Neuron (in vitro differentiated cells): ENCODE data around the gene NABP2.
"Not testable (repeated sequence)": the region's sequence is repeated elsewhere in the genome, so short reads cannot be mapped to it uniquely, and the experiment has no call there.

Source experiments
- H2AFZ ChIP-seq: one replicate; pipeline ENCODE4 v1.6.1; 2013; ENCODE audit warnings: low read depth, mild to moderate bottlenecking, inconsistent platforms, low read length, moderate library complexity
- H3K27me3 ChIP-seq: one replicate; pipeline ENCODE4 v1.6.1; 2013; ENCODE audit warnings: low read length; ENCODE audit not compliant: insufficient read depth
- H3K36me3 ChIP-seq: one replicate; pipeline ENCODE4 v1.6.1; 2013; ENCODE audit warnings: low read length; ENCODE audit not compliant: insufficient read depth
- H3K4me1 ChIP-seq: one replicate; pipeline ENCODE4 v1.6.1; 2013; ENCODE audit warnings: low read length; ENCODE audit not compliant: insufficient read depth
- H3K4me3 ChIP-seq: 2 replicates; pipeline ENCODE4 v1.5.1; 2013; ENCODE audit warnings: mild to moderate bottlenecking, low read length, moderate library complexity
- H3K9me3 ChIP-seq: one replicate; pipeline ENCODE4 v1.6.1; 2013; ENCODE audit warnings: low read length

The NABP2 gene

DNA sequence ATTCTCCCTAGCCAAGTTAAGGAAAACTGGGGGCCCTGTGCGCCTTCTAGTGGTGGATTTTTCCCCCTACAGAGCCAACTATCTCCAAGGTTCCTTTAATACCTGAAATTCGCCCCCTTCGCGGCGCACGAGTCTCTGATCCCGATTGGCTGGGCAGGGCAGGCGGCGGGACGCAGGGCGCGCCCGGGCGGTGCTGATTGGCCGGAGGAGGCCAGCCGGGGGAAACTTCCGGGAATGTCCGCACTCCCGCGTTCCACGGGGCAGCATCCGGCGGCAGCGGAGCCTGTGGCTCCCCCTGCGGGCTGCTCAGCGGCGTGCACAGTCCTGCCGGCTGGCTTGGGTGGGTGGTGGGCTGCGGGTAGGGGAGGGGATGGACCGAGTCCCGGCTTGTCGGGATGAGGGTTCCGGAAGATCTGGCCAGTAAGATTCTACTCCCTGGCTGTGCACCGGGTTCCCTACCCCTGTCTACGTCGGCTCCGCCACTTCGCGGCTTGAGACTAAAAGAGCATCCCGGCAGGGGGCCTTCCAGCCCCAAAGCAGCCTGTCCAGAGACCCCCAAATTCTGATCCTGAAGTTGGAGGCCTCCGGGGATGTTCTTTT, at the start of gene NABP2:
TSS of gene NABP2 (plus strand) at position 241 of the 600 bp plus-strand sequence. CDS start 515 bp downstream, outside the sequence.
- Histone ChIP-seq H3K4me3 (peak within 1 kb of the TSS; percentile 88), H3K27me3 (no peaks in the 10 kb centered on the region), H3K9me3 (no peaks in the 10 kb centered on the region), H3K4me1 (peaks cover 26% of the 10 kb centered on the region), H2AFZ (peak within 1 kb of the TSS; percentile 20), H3K36me3 (peaks cover 11% of the 10 kb centered on the region)

DNA sequence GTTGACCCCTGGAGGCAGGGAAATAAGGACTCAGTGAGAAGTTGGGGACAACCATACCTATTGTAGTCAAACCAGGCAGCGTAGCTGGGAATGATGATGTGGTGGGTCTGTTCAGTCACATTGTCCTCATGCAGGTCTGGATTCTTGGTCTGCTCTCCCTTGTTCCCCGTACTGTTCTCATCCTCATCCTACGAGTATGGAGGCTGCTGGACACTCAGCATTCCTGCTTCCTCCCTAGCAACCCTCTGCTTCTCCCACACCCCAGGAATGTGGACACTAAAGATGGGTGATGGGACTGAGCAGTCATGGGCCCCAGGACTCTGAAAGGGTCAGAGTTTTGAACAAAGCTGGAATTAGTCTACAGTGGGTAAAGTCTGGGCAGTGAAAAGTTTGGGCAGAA, 45.8 kb upstream of the NABP2 start:
- Histone ChIP-seq H2AFZ (no peak overlapping the region), H3K4me1 (peaks cover 5% of the 10 kb centered on the region), H3K9me3 (peaks cover 4% of the 10 kb centered on the region), H3K36me3 (peaks cover 67% of the 10 kb centered on the region), H3K27me3 (no peaks in the 10 kb centered on the region), H3K4me3 (no peak overlapping the region)

DNA sequence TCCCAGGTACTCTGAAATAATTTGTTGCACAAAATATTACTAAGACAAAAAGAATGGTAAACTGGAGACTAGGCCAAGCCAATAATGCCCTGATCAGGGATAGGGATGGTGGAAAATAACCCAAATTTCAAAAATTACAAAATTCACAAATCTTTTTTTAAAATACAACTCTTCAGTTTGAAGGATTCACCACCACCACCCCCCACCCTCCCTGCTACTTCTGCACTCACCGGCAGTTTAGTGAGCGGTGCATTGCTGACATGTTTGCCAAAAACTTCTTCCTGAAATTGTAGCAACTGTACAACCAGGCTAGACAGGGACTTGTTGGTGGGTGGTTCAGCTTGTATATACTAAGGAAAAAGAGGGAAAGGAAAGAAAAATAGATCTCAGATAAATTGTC, 37.2 kb upstream of the NABP2 start:
- H3K4me1 ChIP-seq: peaks cover 17% of the 10 kb centered on the region
- peaks cover 43% of the 10 kb centered on the region for H3K36me3 ChIP-seq
- H3K27me3 ChIP-seq: no peaks in the 10 kb centered on the region
- no peaks in the 10 kb centered on the region for H3K9me3 ChIP-seq
- no peak overlapping the region for H2AFZ ChIP-seq
- H3K4me3 ChIP-seq: no peak overlapping the region

DNA sequence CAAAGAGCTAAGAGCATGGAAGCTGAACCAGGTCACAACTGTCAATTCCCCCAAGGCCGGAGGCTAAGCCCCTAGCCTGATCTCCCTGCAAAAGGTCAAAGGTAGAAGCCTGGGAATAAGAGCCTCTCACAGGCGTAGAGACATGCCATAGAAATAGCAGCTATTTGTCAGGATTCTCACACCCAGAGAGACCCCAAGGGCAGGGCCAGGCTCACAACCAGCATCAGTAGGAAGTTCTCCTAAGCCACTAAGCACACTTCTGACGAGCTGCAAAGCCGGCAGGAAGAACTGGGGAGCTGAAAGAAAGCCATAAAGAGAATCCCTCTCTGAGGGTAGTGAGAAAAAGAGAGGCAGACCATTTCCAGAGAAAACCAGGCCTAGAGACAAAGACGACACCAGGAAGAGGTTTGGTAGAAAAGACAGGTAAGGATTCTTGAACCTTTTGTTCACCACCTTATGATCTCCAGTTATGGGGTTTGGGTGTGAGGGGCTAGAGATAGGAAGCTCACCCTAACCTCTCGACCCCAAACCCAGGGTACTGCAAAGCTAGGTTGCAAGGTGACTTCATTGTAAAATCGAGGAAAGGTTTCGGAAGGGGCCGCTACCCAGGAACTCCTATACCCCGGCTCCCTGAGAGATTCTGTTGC, 35.9 kb upstream of the NABP2 start:
- no peaks in the 10 kb centered on the region for H3K27me3 ChIP-seq
- H3K36me3 ChIP-seq: peaks cover 32% of the 10 kb centered on the region
- peak overlapping the region; percentile 62 for H3K4me3 ChIP-seq
- peak overlapping the region; percentile 0 for H2AFZ ChIP-seq
- peaks cover 17% of the 10 kb centered on the region for H3K4me1 ChIP-seq
- no peaks in the 10 kb centered on the region for H3K9me3 ChIP-seq

DNA sequence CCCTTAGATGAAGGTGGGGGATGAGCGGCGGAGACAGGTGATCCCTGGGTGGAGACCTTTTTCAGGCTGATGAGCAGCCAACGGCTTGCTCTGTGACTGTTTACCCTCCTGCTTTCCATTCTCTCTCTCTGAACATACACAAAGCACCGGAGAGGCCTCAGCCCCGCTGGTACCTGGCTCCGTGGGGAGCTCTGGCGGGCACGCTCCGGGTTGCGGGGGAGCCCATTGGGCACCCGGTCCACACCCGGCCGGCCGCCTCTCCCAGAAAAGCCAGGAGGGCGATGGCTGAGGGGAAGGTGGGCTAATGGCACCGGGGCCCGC, 35.4 kb upstream of the NABP2 start:
- Histone ChIP-seq H3K9me3 (no peaks in the 10 kb centered on the region), H3K36me3 (peaks cover 28% of the 10 kb centered on the region), H2AFZ (peak overlapping the region; percentile 0), H3K27me3 (no peaks in the 10 kb centered on the region), H3K4me1 (peaks cover 17% of the 10 kb centered on the region), H3K4me3 (peak overlapping the region; percentile 62)

DNA sequence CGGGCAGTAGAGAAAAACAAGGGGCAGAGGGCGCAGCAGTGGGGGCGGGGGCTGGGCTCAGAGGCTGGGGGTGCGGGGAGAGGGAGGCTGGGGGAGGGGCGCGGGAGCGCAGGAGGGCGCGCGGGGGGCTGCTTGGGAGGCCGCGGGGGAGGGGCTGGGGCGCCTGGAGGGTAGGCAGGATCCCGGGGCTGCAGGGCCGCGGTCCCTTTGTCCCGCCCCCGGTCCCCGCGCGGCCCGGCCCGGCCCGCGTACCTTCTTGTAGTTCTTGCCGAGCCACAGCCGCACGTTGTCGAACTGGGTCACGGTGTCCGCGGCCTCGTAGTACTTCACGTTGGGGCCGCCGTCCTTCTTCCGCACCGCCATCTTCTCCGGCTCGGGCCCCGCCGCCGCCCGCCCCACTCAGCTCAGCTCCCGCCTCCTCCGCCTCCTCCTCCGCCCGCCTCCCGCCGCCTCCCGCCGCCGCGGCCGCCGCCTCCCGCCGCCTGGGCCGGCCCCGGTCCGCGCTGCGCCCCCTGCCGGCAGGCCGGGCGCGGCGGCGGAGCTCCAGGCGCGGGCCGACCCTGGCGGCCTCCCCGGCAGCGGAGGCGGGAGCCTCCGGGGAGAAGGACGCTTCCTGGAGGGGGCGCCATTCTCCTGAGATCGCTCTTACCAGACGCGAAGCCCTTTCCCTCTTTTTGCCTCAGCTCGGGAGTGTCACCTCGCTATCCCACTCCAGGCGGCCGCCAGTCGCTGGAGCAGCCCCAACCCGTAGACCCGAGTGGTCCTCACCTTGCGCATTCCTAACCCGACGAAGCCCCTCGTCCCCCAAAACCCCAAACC, 34.8 kb upstream of the NABP2 start, which contains the start of gene SMARCC2:
TSS of gene SMARCC2 (minus strand) at position 385 of the 819 bp plus-strand sequence. CDS start at position 363, 22 bp downstream.
- Histone ChIP-seq H2AFZ (peak within 1 kb of the TSS; percentile 100), H3K36me3 (peaks cover 22% of the 10 kb centered on the region), H3K4me1 (peaks cover 17% of the 10 kb centered on the region), H3K27me3 (no peaks in the 10 kb centered on the region), H3K9me3 (no peaks in the 10 kb centered on the region), H3K4me3 (peak within 1 kb of the TSS; percentile 91)

DNA sequence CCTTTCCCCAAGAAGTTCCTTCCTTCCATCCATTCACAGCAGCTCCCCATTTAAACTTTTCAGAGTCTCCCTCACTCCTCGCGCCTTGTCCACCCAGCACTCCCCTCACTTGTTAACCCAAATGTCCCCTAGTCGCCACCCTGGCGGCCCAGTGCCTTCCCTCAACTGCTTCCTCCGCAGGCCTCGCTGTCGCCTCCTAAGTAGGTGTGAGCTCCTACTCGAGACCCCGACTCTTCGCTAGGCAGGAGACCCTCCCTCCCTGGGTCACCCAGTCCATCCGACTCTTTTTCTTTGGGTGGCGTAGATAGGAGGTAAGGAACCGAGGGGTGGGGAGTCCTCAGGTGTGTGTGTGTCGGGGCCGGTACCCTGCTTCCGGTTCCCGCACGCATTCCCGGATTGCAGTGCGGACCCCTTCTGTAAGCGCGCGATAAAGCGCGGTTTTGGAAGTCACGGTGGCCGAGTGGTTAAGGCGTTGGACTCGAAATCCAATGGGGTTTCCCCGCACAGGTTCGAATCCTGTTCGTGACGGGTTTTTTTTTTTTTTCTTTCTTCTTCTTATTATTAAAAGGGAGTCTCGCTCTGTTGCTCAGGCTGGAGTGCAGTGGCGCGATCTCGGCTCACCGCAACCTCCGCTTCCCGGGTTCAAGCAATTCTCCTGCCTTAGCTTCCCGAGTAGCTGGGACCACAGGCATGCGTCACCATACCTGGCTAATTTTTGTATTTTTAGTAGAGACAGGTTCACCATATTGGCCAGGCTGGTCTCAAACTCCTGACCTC, 34.0 kb upstream of the NABP2 start:
- Histone ChIP-seq H2AFZ (peak overlapping the region; percentile 100), H3K4me3 (peak overlapping the region; percentile 91), H3K9me3 (no peaks in the 10 kb centered on the region), H3K36me3 (peaks cover 14% of the 10 kb centered on the region), H3K4me1 (peaks cover 17% of the 10 kb centered on the region), H3K27me3 (no peaks in the 10 kb centered on the region)

DNA sequence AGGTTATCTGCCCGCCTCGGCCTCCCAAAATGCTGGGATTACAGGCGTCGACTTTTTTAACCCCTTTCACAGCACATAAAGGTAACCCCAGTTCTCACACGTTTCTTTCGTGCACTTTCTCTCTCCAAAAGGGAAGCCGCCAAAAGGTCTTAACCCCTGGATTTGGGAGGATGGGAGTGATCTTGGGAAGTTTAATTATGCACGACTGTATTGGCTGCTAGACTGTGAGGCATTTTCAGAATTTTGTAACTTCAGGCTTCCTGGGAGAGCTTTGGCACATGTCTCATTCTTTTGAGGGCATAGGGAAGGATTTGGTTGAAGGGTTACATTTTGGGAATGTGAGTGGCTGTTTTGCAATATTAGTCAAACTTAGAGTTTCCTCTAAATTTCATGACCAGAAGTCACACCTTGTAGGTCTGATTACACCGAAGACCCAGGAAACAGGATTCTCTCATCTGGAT, 33.4 kb upstream of the NABP2 start:
- Histone ChIP-seq H3K4me3 (peak overlapping the region; percentile 91), H3K36me3 (peaks cover 10% of the 10 kb centered on the region), H3K4me1 (peaks cover 17% of the 10 kb centered on the region)

DNA sequence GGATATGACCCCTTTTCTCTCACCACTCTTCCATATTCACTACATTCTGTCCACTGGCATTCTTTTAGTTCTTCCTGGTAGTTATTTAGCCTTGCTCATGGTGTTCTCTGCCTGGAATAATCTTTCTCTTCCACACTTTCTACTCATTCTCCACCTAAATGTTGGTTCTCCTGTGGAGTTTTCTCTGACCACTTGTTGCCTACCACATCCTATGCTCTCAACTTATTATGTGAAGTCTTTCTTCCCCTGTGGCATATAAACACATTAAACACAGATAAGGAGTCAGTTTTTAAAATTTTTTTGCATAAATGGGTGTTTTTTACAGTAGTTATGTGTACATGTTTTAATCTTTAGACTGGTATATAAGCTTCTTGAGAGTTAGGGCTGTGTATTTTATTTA, 31.6 kb upstream of the NABP2 start:
- no peaks in the 10 kb centered on the region for H3K27me3 ChIP-seq
- peaks cover 11% of the 10 kb centered on the region for H3K4me1 ChIP-seq
- no peak overlapping the region for H3K4me3 ChIP-seq
- H3K9me3 ChIP-seq: no peaks in the 10 kb centered on the region
- H3K36me3 ChIP-seq: no peaks in the 10 kb centered on the region
- peak overlapping the region; percentile 96 for H2AFZ ChIP-seq

More for the DNA sequence above, 33.4 kb upstream of the NABP2 start:
- H2AFZ ChIP-seq: no peak overlapping the region
- H3K9me3 ChIP-seq: no peaks in the 10 kb centered on the region
- no peaks in the 10 kb centered on the region for H3K27me3 ChIP-seq

DNA sequence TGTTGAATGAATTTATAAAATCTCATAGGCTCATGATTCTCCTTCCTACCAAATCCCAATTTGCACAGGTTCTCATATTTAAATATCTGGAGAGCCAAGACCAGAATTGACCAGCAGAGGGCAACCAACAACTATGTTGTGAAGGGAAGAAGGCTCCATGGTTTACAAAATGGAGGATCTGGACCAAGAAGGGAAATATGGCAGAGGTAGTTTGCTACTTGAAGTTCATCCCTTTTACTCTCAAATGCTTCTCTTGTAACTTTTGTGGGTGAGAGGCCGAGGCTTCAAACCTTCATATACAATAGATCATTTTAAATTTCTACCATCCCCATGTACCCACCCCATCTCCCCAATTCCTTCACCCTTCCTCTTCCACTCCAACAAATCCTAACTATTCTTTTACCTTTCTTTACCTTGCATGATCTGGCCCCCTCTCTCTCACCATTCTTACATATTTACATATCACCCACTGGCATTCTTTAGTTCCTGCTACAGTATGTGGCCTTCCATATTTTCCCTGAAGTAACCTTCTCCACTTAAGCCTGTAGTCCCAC, 31.0 kb upstream of the NABP2 start:
- Histone ChIP-seq H3K36me3 (no peaks in the 10 kb centered on the region), H3K9me3 (no peaks in the 10 kb centered on the region)

DNA sequence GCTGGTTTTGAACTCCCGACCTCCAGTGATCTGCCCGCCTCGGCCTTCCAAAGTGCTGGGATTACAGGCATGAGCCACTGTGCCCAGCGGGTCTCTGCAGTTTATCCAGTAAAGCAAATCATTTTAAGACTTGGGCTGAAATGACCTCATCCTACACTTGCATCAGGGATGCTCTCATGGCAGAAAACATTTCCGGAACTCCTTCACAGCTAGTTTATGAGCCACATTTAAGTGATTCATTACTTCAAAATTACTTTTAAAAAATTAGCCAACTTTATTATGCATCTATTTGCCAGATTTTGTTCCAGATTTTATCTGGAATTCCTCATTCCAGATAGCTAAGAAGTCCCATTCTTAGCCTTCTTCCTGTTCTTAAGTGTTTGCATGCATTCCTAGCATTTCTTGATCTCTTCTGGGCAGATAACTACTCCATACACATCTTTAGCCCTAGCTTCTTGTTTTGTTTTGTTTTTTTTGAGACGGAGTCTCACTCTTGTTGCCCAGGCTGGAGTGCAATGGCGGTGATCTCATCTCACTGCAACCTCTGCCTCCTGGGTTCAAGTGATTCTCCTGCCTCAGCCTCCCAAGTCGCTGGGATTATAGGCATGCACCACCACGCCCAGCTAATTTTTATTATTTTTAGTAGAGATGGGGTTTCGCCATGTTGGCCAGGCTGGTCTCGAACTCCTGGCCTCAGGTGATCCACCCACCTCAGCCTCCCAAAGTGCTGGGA, 27.2 kb upstream of the NABP2 start:
- H3K36me3 ChIP-seq, H2AFZ ChIP-seq, H3K4me3 ChIP-seq, H3K9me3 ChIP-seq, H3K4me1 ChIP-seq, H3K27me3 ChIP-seq: not testable (repeated sequence)

More for the DNA sequence above, 31.0 kb upstream of the NABP2 start:
- H3K4me3 ChIP-seq: peak overlapping the region; percentile 8
- H3K27me3 ChIP-seq: no peaks in the 10 kb centered on the region
- peaks cover 5% of the 10 kb centered on the region for H3K4me1 ChIP-seq
- peak overlapping the region; percentile 96 for H2AFZ ChIP-seq
